LNCaP clone FGC (cell line): Measurements from ENCODE around the gene CCDC178.
"Not testable (repeated sequence)": the region's sequence is repeated elsewhere in the genome, so short reads cannot be mapped to it uniquely, and the experiment has no call there.

Source experiments
- DNase-seq: peaks from one replicate; pipeline ENCODE4 v3.0.0-alpha.2; 2011; ENCODE audit warnings: low read depth
- H3K4me3 ChIP-seq: 2 replicates; pipeline ENCODE4 v1.5.1; 2011; ENCODE audit warnings: mild to moderate bottlenecking, low read depth, low read length, control low read depth
- CTCF ChIP-seq: IDR thresholded peaks from 2 replicates; pipeline ENCODE4 v1.5.1; 2012; ENCODE audit warnings: mild to moderate bottlenecking; ENCODE audit not compliant: control insufficient read depth, insufficient read depth; ENCODE audit errors: extremely low read depth

Gene CCDC178

GRCh38 chr18:33424266-33424946, 16.1 kb downstream of the CCDC178 start:
- no peak for TF ChIP-seq CTCF
- no peak for DNase-seq
- no peak overlapping the region for H3K4me3 ChIP-seq

DNA sequence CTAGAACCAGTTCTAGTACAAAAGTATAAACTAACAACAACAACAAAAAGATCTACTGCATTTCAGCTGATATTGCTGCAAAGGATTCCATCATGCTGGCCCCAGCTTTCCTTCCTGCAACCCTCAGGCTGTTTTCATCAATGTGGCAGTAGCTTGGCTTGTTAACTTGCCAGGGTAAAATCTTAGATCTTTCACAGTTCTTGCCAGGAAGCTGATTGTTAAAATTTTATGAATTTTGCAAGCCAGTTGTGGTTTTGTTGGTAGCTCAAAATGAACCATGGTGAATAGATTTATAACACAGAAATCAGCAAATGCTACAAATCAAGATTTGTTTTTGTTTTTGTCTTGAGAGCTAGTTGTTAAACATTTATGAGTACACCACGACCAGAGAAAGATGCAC, 19.3 kb downstream of the CCDC178 start:
- peak; percentile 3 for DNase-seq
- H3K4me3 ChIP-seq, result no peak overlapping the region
- TF ChIP-seq CTCF, result no peak

DNA sequence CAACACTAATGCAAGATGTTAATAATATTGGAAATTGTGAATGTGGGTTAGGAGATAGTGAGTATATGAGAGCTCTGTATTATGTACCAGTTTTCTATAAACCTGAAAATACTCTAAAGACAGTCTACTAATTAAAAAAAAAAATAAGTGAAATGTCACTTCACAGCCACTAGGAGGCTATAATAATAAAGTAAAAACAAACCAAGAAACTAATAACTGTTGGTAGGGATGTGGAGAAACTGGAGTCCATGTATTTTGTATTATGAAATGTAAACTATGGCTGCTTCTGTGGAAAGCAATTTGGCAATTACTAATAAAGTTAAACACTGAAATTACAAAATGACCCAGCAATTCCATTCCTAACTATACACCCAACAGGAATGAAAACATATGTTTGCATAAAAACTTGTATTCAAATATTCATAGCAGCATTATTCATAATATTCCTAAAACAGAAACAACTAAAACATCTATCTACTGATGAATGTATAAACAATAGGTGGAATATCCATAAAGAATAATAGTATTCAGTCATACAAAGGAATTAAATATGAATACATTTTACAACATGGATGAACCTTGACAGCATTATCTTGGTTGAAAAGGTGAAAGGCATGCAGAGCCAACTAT, 36.2 kb downstream of the CCDC178 start:
- TF ChIP-seq CTCF, result 0 out of 2 replicates have a peak, but pooled peaks have one; percentile 15
- H3K4me3 ChIP-seq, result no peak overlapping the region
- no peak for DNase-seq

DNA sequence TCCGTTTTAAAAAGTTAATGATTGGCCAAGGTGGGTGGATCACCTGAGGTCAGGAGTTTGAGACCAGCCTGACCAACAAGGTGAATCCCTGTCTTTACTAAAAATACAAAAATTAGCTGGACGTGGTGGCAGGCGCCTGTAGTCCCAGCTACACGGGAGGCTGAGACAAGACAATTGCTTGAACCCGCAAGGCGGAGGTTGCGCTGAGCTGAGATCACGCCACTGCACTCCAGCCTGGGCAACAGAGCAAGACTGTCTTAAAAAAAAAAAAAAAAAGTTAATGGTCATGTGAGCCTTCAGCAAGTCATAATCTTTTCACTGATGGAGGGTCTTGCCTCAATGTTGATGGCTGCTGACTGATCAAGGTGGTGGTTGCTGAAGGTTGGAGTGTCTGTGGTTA, 41.6 kb downstream of the CCDC178 start:
- H3K4me3 ChIP-seq, DNase-seq: not testable (repeated sequence)

DNA sequence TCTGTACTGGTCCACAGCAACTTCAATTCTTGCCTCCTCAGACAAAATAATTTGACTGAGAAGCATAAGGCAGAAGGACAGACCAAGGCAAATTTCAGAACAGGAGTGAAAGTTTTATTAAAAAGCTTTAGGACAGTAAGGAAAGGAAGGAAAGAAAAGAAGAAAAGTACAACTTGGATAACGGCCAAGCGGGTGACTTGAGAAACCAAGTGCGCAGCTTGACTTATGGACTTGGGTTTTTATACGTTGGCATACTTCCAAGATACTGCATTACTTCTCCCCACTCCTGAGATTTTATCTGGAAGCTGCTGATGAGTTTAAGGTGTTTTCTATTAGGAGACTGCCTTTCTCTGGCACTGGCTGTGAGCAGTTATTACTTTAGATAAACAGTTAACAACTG, 64.7 kb downstream of the CCDC178 start:
- H3K4me3 ChIP-seq, result no peak overlapping the region
- TF ChIP-seq CTCF, result no peak
- DNase-seq, result no peak

DNA sequence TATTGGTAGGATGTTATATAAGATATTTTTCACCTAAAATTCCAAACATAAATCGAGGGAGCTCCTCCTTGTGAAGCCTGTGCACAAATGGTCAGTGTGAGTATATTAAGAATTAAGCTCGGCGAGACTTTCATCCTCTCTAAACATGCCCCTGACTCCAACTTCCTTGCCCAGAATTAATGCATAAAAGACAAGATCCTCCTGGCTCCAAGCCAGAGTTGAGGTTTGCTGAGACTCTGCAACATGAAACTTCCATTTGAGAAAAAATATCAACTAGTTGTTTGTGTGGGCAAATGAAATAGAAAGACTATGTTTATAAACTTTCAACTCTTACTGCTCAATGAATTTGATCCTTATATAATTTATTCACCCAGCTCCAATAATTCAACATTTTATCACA, 68.1 kb downstream of the CCDC178 start:
- TF ChIP-seq CTCF, result no peak
- no peak overlapping the region for H3K4me3 ChIP-seq
- no peak for DNase-seq

DNA sequence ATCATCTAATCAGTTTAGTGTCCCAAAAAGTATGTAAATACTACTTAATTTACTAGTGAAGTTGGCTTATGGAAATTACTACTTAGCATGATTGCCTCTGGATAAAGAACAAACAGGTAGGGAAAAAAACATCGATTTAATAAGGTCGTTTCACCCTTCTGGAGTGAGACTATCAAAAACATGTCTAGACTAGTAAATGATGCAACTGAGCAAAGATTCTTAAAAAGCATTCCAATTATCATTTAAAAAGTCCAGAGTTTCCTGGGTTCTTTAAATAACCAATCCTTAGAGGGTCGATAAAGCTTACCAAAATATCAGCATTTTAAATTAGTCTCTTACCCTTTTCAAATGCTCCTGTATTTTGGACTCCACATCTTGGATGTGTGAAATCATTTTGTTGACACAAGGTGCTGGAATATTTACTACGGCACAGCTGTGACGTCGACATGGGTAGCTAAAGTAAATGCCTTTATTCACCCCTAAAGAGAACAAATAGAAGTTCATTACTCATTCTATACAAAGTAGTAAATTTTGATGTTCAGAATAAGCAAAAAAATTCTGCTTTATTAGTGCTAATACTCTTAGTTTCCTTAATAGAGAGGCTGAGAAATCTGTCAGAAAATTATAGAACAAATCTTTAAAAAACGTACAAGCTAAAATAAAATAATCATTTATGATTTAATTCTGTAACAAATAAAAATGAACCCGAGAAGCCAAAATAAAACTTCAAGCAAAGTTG, 70.6 kb downstream of the CCDC178 start:
- no peak for TF ChIP-seq CTCF
- no peak for DNase-seq
- no peak overlapping the region for H3K4me3 ChIP-seq
